BLaER1 treated with 17β-estradiol and CSF1 and Interleukin-3, amounts not matched to agents 10 nM and 100 nM (cell line): ENCODE data around the gene EIF4E.
"Not testable (repeated sequence)": the region's sequence is repeated elsewhere in the genome, so short reads cannot be mapped to it uniquely, and the experiment has no call there.

ENCODE experiments used
- H3K27ac ChIP-seq, 11 experiments: shearing (Covaris generic); formaldehyde crosslinking; 2 replicates each; pipeline ENCODE4 v1.8.1; 2022
- H3K27me3 ChIP-seq, 11 experiments: shearing (Covaris generic); formaldehyde crosslinking; 2 replicates each; pipeline ENCODE4 v1.8.1; 2022
- H3K36me3 ChIP-seq, 11 experiments: shearing (Covaris generic); formaldehyde crosslinking; 2 replicates each; pipeline ENCODE4 v1.8.1; 2022
- H3K4me1 ChIP-seq, 10 experiments: shearing (Covaris generic); formaldehyde crosslinking; 2 replicates each; pipeline ENCODE4 v1.8.1; 2022
- H3K4me2 ChIP-seq, 11 experiments: shearing (Covaris generic); formaldehyde crosslinking; 2 replicates each; pipeline ENCODE4 v1.8.1; 2022
- H3K4me3 ChIP-seq, 10 experiments: shearing (Covaris generic); formaldehyde crosslinking; 2 replicates each; pipeline ENCODE4 v1.8.1; 2022
- H3K9ac ChIP-seq, 11 experiments: shearing (Covaris generic); formaldehyde crosslinking; 2 replicates each; pipeline ENCODE4 v1.8.1; 2022
- H3K9me3 ChIP-seq, 11 experiments: shearing (Covaris generic); formaldehyde crosslinking; replicated peaks in 1 of 11; 2 replicates each; pipeline ENCODE4 v1.8.1; 2022
- H4K20me1 ChIP-seq, 11 experiments: shearing (Covaris generic); formaldehyde crosslinking; 2 replicates each; pipeline ENCODE4 v1.8.1; 2022
- Cebpa-rat ChIP-seq, 11 experiments: shearing (Covaris generic); IDR thresholded peaks; 2 replicates each; pipeline ENCODE4 v1.8.1; 2022

The EIF4E gene

DNA sequence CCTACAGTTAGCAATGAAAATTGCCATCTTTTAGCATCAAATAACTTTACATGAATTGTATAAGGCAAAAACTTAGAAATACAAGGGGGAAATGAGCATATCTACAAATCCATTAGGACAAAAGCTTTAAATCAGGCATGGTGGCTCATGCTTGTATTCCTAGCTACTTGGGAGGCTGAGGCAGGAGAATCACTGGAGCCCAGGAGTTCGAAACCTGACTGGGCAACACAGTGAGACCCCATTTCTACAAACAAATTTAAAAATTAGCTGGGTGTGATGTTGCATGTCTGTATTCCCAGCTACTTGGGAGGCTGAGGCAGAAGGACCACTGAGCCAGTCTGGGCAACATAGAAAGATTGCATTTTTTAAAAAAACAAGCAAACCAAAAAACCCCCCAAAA is 61.3 kb downstream of the EIF4E start:
- Histone ChIP-seq H3K4me3 (no peak overlapping the region), H3K27ac (no peak overlapping the region), H3K36me3 (no peaks in the 10 kb centered on the region), H3K27me3 (no peaks in the 10 kb centered on the region), H3K9me3 (no peaks in the 10 kb centered on the region), H3K4me2 (no peak overlapping the region), H4K20me1 (no peaks in the 10 kb centered on the region), H3K4me1 (peaks cover 0 to 13% (median 0%) of the 10 kb centered on the region in 10 experiments; a peak in 3 of 20 replicates), H3K9ac (no peak overlapping the region)
- TF ChIP-seq Cebpa-rat (IDR thresholded peaks at IDR 0.05) = no peak

DNA sequence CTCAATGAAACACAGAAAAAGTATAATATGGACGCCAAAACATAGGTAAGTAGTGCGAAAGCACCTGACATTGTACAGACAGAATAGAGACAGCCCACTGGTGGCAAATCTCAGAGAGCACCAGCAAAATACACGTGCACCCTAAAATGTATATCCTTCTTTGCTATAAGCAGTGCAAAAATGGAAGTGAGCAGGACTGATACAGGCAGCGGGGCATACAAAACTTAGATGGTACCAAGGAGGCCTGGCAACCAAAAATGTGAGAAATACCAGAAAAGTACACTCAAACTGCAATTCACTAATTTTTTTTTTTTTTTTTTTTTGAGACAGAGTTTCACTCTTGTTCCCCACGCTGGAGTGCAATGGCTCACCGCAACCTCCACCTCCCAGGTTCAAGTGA is 63.9 kb downstream of the EIF4E start:
- no peak for TF ChIP-seq Cebpa-rat (IDR thresholded peaks at IDR 0.05)
- Histone ChIP-seq H3K27me3 (no peaks in the 10 kb centered on the region), H4K20me1 (no peaks in the 10 kb centered on the region), H3K4me2 (no peak overlapping the region), H3K4me1 (peaks cover 0 to 10% (median 0%) of the 10 kb centered on the region in 10 experiments; a peak in 1 of 20 replicates), H3K36me3 (no peaks in the 10 kb centered on the region), H3K27ac (no peak overlapping the region), H3K9ac (no peak overlapping the region), H3K9me3 (no peaks in the 10 kb centered on the region), H3K4me3 (no peak overlapping the region)

DNA sequence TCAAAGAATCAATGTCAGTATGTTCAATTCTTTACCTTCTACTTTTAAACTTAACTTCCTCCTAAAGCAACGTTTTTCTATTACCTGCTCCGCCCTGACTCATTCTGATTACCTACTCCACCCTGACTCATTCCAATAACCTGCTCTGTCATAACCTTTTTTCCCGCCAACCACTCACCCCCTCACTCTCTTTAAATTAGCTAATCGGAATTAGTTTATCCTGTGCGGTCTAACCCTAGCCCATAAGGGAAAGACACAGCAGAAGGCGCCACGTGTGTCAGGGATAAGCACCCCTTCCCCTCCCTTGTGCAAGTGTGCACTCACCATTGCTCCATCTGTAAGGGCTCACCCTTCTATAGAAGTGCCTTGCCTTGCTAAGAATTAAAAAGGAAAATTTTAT is 64.4 kb downstream of the EIF4E start:
- no peaks in the 10 kb centered on the region for H3K27me3 ChIP-seq
- no peaks in the 10 kb centered on the region for H3K36me3 ChIP-seq
- no peak overlapping the region for H3K27ac ChIP-seq
- H3K9me3 ChIP-seq = no peaks in the 10 kb centered on the region
- H3K4me2 ChIP-seq = no peak overlapping the region
- H4K20me1 ChIP-seq = no peaks in the 10 kb centered on the region
- no peak for TF ChIP-seq Cebpa-rat (IDR thresholded peaks at IDR 0.05)
- H3K9ac ChIP-seq = no peak overlapping the region
- H3K4me1 ChIP-seq = peaks cover 0 to 10% (median 0%) of the 10 kb centered on the region in 10 experiments; a peak in 1 of 20 replicates
- H3K4me3 ChIP-seq = no peak overlapping the region

DNA sequence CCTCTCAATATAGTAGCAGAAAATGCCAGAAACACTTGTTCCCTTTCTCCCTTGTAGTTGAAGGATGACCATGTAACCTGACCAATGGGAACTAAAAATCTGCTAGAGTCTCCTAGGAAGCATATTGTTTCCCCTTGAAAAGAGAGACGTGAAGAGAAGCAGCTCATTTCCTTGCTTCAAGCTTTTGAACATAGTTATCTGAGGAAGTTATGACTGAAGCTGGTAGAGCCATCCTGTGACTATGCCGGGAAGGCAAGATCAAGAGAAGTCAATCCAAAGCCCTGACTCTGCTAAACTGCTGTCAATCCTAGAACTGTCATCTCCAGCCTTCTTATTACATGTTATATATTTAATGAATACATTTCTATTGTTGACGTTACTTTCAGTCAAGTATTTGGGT is 66.6 kb downstream of the EIF4E start:
- Histone ChIP-seq H3K4me3 (no peak overlapping the region), H3K4me1 (peaks cover 0 to 10% (median 0%) of the 10 kb centered on the region in 10 experiments; a peak in 1 of 20 replicates), H3K4me2 (no peak overlapping the region), H3K27me3 (no peaks in the 10 kb centered on the region), H3K27ac (no peak overlapping the region), H3K36me3 (no peaks in the 10 kb centered on the region), H4K20me1 (no peaks in the 10 kb centered on the region), H3K9me3 (no peaks in the 10 kb centered on the region), H3K9ac (no peak overlapping the region)
- TF ChIP-seq Cebpa-rat (IDR thresholded peaks at IDR 0.05) = no peak

DNA sequence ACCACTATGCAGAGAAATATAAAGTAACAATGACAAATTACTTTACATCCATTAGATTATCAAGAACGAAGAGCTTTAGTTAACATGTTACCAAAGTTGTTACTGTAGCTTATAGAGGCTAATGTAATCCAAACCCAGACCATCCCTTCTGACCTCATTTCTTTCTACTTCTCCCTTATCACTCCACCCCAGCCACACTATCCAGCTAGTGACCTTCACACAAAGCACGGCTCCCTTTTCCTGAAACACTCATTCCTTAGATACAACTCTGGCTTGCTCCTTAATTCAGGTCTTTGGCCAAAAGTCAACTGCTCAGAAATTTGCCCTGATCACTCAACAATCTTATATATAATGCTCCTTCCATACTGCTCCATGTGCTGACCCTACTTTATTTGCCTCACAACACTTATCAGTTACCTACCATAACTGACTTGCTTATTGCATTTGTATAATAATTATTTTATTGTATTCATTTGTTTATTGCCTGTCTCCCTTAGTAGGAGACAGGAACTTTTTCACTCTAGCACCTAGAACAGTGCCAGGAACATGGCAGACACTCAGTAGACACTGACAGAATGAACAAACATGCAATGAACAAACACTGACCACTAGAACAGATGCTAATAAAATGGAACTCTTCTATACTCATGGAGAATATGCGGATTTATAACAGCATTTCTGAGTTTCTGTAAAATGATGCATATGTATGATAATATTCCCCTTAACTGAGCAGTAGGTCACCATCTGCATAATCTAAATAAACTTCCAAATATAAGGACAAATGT is 67.6 kb downstream of the EIF4E start:
- no peaks in the 10 kb centered on the region for H3K36me3 ChIP-seq
- H4K20me1 ChIP-seq = no peaks in the 10 kb centered on the region
- no peak for TF ChIP-seq Cebpa-rat (IDR thresholded peaks at IDR 0.05)
- H3K4me2 ChIP-seq = no peak overlapping the region
- no peak overlapping the region for H3K4me3 ChIP-seq
- H3K4me1 ChIP-seq = peaks cover 0 to 10% (median 0%) of the 10 kb centered on the region in 10 experiments; a peak in 1 of 20 replicates
- H3K9me3 ChIP-seq = no peaks in the 10 kb centered on the region
- no peak overlapping the region for H3K9ac ChIP-seq
- H3K27ac ChIP-seq = no peak overlapping the region
- H3K27me3 ChIP-seq = no peaks in the 10 kb centered on the region

DNA sequence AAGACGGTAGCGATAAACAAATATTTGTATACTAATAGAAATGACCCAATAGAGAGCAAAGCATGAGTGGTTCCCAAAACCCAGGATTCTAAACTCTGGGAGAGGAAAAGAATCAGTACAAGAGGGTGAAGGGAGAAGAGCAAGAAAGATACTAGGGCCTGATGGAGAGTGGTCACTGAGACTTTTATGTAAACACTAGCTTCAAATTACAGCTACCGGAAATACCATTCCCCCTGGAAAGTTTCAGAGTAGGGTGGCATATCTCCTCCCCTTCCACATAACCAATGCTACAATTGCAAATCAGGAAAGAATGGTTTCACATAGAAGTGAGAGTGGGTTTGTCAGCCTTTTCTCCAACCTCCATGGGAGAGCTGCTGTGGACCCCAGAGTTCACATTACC is 77.1 kb downstream of the EIF4E start:
- TF ChIP-seq Cebpa-rat (IDR thresholded peaks at IDR 0.05) = no peak
- Histone ChIP-seq H3K4me1 (no peaks in the 10 kb centered on the region), H3K9me3 (peaks cover 20 to 33% (median 23%) of the 10 kb centered on the region in 11 experiments; a peak in 21 of 22 replicates), H3K4me2 (no peak overlapping the region), H3K27ac (no peak overlapping the region), H3K36me3 (0 out of 22 replicates have a peak, but pooled peaks cover 0 to 4% (median 0%) of the 10 kb centered on the region in 11 experiments), H3K9ac (no peak overlapping the region), H3K27me3 (no peaks in the 10 kb centered on the region), H4K20me1 (no peaks in the 10 kb centered on the region), H3K4me3 (no peak overlapping the region)

DNA sequence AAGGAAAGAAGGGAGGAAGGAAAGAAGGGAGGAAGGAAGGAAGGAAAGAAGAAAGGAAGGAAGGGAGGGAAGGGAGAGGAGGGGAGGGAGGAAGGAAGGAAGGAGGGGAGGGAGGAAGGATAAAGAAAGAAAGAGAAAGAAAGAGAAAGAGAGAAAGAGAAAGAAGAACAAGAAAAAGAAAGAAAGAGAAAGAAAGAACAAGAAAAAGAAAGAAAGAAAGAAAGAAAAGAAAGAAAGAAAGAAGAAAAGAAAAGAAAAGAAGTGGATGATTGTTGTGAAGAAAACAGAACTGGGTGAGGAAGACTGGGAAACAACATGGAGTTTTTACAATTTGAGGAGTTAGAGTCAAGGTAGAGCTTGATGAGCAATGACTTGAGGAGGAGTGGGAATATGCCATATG is 78.0 kb downstream of the EIF4E start:
- H3K4me2 ChIP-seq = no peak overlapping the region
- no peak for TF ChIP-seq Cebpa-rat (IDR thresholded peaks at IDR 0.05)

DNA sequence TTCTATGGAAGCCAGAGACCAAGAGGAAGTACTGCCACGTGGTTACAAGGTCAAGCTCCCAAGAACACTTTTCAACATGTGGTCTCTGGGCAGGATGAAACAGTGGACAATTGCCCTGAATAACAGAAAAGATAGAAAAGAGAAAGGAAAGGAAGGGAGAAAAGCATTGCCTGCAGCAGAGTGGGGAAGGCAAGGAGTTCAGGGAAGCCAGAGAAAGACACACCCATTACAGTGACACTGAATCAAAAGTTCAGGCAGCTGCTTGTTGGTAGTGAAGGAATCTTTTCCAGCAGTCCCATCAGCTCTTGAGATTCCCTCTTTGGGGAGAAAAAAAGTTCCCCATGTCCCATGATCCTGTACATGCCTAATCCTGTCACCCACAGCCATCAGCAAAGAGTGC is 80.5 kb downstream of the EIF4E start:
- Histone ChIP-seq H3K36me3 (0 out of 22 replicates have a peak, but pooled peaks cover 0 to 4% (median 0%) of the 10 kb centered on the region in 11 experiments), H3K9ac (no peak overlapping the region), H3K4me3 (no peak overlapping the region), H3K27me3 (no peaks in the 10 kb centered on the region), H4K20me1 (no peaks in the 10 kb centered on the region), H3K9me3 (peaks cover 43 to 61% (median 48%) of the 10 kb centered on the region in 11 experiments), H3K4me2 (no peak overlapping the region), H3K4me1 (no peaks in the 10 kb centered on the region), H3K27ac (no peak overlapping the region)
- no peak for TF ChIP-seq Cebpa-rat (IDR thresholded peaks at IDR 0.05)

More for the DNA sequence above, 78.0 kb downstream of the EIF4E start:
- Histone ChIP-seq H3K4me3 (no peak overlapping the region), H3K36me3 (0 out of 22 replicates have a peak, but pooled peaks cover 0 to 4% (median 0%) of the 10 kb centered on the region in 11 experiments), H3K9ac (no peak overlapping the region), H3K9me3 (peaks cover 26 to 40% (median 29%) of the 10 kb centered on the region in 11 experiments), H4K20me1 (no peaks in the 10 kb centered on the region), H3K4me1 (no peaks in the 10 kb centered on the region), H3K27ac (no peak overlapping the region), H3K27me3 (no peaks in the 10 kb centered on the region)

DNA sequence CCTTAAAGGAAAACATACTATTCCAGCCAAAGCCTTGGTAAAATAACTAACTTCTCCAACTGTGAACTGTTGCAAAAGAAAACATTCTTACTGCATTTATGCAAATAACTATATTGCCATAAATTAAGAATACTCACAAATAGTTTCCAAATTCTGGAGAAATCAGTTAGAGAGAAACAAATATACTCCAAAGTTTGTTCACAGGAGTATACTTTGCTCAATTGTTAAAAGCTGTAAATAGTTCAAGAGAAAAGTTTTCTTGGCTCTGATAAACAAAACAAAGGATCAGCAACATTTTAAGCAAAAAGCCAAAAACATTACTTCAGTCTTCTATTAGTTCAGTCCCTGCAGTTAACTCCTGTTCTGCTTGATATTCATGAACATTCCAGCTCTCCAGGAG is 83.0 kb downstream of the EIF4E start:
- Histone ChIP-seq H3K9me3 (peaks cover 66 to 80% (median 71%) of the 10 kb centered on the region in 11 experiments), H4K20me1 (no peaks in the 10 kb centered on the region), H3K4me2 (no peak overlapping the region), H3K27ac (no peak overlapping the region), H3K4me3 (no peak overlapping the region), H3K4me1 (no peaks in the 10 kb centered on the region), H3K36me3 (0 out of 22 replicates have a peak, but pooled peaks cover 0 to 4% (median 0%) of the 10 kb centered on the region in 11 experiments), H3K9ac (no peak overlapping the region), H3K27me3 (no peaks in the 10 kb centered on the region)
- TF ChIP-seq Cebpa-rat (IDR thresholded peaks at IDR 0.05) = no peak

DNA sequence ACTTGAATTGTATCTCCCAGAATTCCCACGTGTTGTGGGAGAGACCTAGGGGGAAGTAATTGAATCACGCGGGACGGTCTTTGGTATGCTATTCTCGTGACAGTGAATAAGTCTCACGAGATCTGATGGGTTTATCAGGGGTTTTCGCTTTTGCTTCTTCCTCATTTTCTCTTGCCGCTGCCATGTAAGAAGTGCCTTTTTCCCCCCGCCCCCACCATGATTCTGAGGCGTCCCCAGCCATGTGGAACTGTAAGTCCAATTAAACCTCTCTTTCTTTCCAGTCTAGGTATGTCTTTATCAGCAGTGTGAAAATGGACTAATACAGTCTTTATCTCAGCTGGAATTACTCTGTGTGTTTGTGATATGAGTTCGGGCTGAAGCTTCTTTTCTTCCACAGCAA is 86.0 kb downstream of the EIF4E start:
- H3K27me3 ChIP-seq, H4K20me1 ChIP-seq, H3K27ac ChIP-seq, H3K4me3 ChIP-seq, H3K4me2 ChIP-seq, H3K9ac ChIP-seq, H3K36me3 ChIP-seq: not testable (repeated sequence)
- Histone ChIP-seq H3K4me1 (peaks cover 3 to 11% (median 5%) of the 10 kb centered on the region in 10 experiments; a peak in 14 of 20 replicates), H3K9me3 (peaks cover 55 to 72% (median 62%) of the 10 kb centered on the region in 11 experiments)
